Measurements from ENCODE around the gene ZNF831.

ZNF831 gene

GRCh38 chr20:59125332-59125731 is 38.3 kb upstream of the ZNF831 start:
- no peaks in the 10 kb centered on the region for H3K36me3 ChIP-seq (ENCODE audit: insufficient read depth, low read depth, low read length)
- no peak overlapping the region for H3K27ac ChIP-seq (ENCODE audit: low read length)
- no peak overlapping the region for H3K9ac ChIP-seq (ENCODE audit: low read depth, low read length)
- peaks cover 7% of the 10 kb centered on the region; the same call in 1 of the 2 replicates for H3K9me3 ChIP-seq (ENCODE audit: insufficient read depth, low read depth, low read length)
- H3K4me3 ChIP-seq (ENCODE audit: low read length), result no peak overlapping the region
- peaks cover 29% of the 10 kb centered on the region for H3K4me1 ChIP-seq (ENCODE audit: insufficient read depth, low read length)
- no peaks in the 10 kb centered on the region for H3K27me3 ChIP-seq (ENCODE audit: insufficient read depth, low read length)

DNA sequence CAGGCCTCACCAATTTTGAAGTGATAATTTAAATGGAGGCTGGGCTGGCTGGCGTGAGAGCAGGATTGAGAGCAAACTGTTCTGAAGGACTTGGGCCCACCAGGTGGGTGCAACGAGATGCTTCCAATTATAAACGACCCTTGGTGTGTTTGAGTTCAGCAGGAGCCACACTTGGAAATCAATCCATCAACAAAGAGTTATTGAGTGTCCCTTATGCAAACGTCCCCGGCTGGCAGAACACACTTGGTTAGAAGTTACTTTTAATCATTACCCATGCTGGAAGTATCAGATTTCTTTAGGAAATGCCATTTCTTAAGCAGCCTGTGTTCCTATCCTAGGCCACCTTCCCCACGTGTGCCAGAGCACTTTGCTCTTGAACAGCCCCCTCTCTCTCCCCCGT is 37.8 kb upstream of the ZNF831 start:
- no peaks in the 10 kb centered on the region for H3K27me3 ChIP-seq (ENCODE audit: insufficient read depth, low read length)
- H3K9ac ChIP-seq (ENCODE audit: low read depth, low read length), result no peak overlapping the region
- peaks cover 29% of the 10 kb centered on the region for H3K4me1 ChIP-seq (ENCODE audit: insufficient read depth, low read length)
- no peak overlapping the region for H3K4me3 ChIP-seq (ENCODE audit: low read length)
- H3K9me3 ChIP-seq (ENCODE audit: insufficient read depth, low read depth, low read length), result peaks cover 7% of the 10 kb centered on the region; the same call in 1 of the 2 replicates
- H3K27ac ChIP-seq (ENCODE audit: low read length), result no peak overlapping the region
- H3K36me3 ChIP-seq (ENCODE audit: insufficient read depth, low read depth, low read length), result no peaks in the 10 kb centered on the region

GRCh38 chr20:59127839-59128238 is 35.8 kb upstream of the ZNF831 start:
- no peaks in the 10 kb centered on the region for H3K27me3 ChIP-seq (ENCODE audit: insufficient read depth, low read length)
- no peaks in the 10 kb centered on the region for H3K36me3 ChIP-seq (ENCODE audit: insufficient read depth, low read depth, low read length)
- no peak overlapping the region for H3K9ac ChIP-seq (ENCODE audit: low read depth, low read length)
- no peak overlapping the region for H3K27ac ChIP-seq (ENCODE audit: low read length)
- H3K9me3 ChIP-seq (ENCODE audit: insufficient read depth, low read depth, low read length), result no peaks in the 10 kb centered on the region
- H3K4me3 ChIP-seq (ENCODE audit: low read length), result no peak overlapping the region
- H3K4me1 ChIP-seq (ENCODE audit: insufficient read depth, low read length), result peaks cover 22% of the 10 kb centered on the region; the same call in 1 of the 2 replicates

- Histone ChIP-seq H3K27ac (ENCODE audit: low read length) (no peak overlapping the region), H3K27me3 (ENCODE audit: insufficient read depth, low read length) (no peaks in the 10 kb centered on the region), H3K9ac (ENCODE audit: low read depth, low read length) (no peak overlapping the region), H3K4me1 (ENCODE audit: insufficient read depth, low read length) (peaks cover under 1% of the 10 kb centered on the region; the same call in 1 of the 2 replicates), H3K4me3 (ENCODE audit: low read length) (no peak overlapping the region), H3K9me3 (ENCODE audit: insufficient read depth, low read depth, low read length) (peaks cover 21% of the 10 kb centered on the region), H3K36me3 (ENCODE audit: insufficient read depth, low read depth, low read length) (no peaks in the 10 kb centered on the region)
These were observed 31.9 kb upstream of the ZNF831 start for GRCh38 chr20:59131551-59132285.

GRCh38 chr20:59134182-59134581 is 29.4 kb upstream of the ZNF831 start:
- Histone ChIP-seq H3K36me3 (ENCODE audit: insufficient read depth, low read depth, low read length) (no peaks in the 10 kb centered on the region), H3K27ac (ENCODE audit: low read length) (no peak overlapping the region), H3K9me3 (ENCODE audit: insufficient read depth, low read depth, low read length) (peaks cover 38% of the 10 kb centered on the region), H3K9ac (ENCODE audit: low read depth, low read length) (no peak overlapping the region), H3K27me3 (ENCODE audit: insufficient read depth, low read length) (no peaks in the 10 kb centered on the region), H3K4me1 (ENCODE audit: insufficient read depth, low read length) (no peaks in the 10 kb centered on the region), H3K4me3 (ENCODE audit: low read length) (no peak overlapping the region)

DNA sequence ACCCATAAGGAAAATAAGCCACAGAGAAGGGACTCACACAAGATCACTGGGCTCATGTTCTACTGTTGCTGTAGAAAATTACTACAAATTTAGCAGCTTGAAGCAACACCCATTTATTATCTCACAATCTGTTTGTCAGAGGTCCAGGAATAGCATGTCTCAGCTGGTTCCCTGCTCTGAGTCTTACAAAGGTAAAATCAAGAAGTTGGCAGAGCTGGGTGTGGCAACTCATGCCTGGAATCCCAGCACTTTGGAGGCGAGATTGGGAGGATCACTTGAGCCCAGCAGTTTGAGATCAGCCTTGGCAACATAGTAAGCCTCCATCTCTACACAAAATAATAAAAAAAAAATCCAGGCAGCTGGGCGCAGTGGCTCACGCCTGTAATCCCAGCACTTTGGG is 28.5 kb upstream of the ZNF831 start:
- Histone ChIP-seq H3K4me1 (ENCODE audit: insufficient read depth, low read length) (no peaks in the 10 kb centered on the region), H3K4me3 (ENCODE audit: low read length) (no peak overlapping the region), H3K36me3 (ENCODE audit: insufficient read depth, low read depth, low read length) (no peaks in the 10 kb centered on the region), H3K27me3 (ENCODE audit: insufficient read depth, low read length) (no peaks in the 10 kb centered on the region), H3K9ac (ENCODE audit: low read depth, low read length) (no peak overlapping the region), H3K27ac (ENCODE audit: low read length) (no peak overlapping the region), H3K9me3 (ENCODE audit: insufficient read depth, low read depth, low read length) (peaks cover 42% of the 10 kb centered on the region)

DNA sequence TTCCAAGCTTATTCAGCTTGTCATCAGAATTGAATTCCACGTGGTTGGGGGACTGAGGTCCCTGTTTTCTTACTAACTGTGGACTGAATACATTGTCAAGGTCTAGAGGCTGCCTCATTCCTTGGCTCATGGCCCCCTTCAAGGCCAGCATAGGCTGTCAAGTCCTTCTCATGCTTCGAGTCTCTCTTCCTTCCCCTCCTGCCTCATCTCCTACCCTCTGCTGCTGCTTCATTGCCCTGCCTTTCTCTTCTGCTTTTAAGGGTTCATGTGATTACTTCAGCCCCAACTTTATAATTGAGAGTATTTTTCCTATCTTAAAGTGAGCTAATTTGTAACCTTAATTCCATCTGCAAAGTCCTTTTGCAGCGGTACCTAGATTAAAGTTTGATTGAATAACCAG is 27.6 kb upstream of the ZNF831 start:
- no peak overlapping the region for H3K27ac ChIP-seq (ENCODE audit: low read length)
- H3K9me3 ChIP-seq (ENCODE audit: insufficient read depth, low read depth, low read length), result peaks cover 42% of the 10 kb centered on the region
- H3K36me3 ChIP-seq (ENCODE audit: insufficient read depth, low read depth, low read length), result no peaks in the 10 kb centered on the region
- no peaks in the 10 kb centered on the region for H3K27me3 ChIP-seq (ENCODE audit: insufficient read depth, low read length)
- H3K9ac ChIP-seq (ENCODE audit: low read depth, low read length), result no peak overlapping the region
- no peaks in the 10 kb centered on the region for H3K4me1 ChIP-seq (ENCODE audit: insufficient read depth, low read length)
- no peak overlapping the region for H3K4me3 ChIP-seq (ENCODE audit: low read length)

DNA sequence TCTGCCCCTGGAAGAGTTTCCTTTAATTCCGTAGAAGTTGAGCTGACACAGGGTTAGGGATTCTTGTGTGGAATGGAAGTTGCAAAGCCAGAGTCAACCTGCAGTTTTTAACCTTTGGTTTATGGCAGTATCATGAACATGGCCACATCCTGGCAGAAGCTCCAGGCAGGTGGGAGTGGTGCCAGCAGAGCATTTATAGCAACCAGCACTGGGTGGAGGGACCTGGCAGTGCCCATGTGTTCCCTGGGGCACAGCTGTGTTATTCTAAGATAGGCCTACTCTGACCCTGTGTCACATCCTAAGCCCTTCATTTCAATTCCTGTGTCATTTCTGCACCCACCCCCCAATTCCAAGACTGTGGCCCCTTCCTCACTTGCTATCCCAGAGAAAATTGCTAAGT is 26.1 kb upstream of the ZNF831 start:
- H3K9me3 ChIP-seq (ENCODE audit: insufficient read depth, low read depth, low read length), result peaks cover 42% of the 10 kb centered on the region
- no peaks in the 10 kb centered on the region for H3K4me1 ChIP-seq (ENCODE audit: insufficient read depth, low read length)
- no peak overlapping the region for H3K9ac ChIP-seq (ENCODE audit: low read depth, low read length)
- H3K27ac ChIP-seq (ENCODE audit: low read length), result no peak overlapping the region
- H3K36me3 ChIP-seq (ENCODE audit: insufficient read depth, low read depth, low read length), result no peaks in the 10 kb centered on the region
- no peak overlapping the region for H3K4me3 ChIP-seq (ENCODE audit: low read length)
- H3K27me3 ChIP-seq (ENCODE audit: insufficient read depth, low read length), result no peaks in the 10 kb centered on the region

GRCh38 chr20:59138114-59138748 is 25.4 kb upstream of the ZNF831 start:
- Histone ChIP-seq H3K9ac (ENCODE audit: low read depth, low read length) (no peak overlapping the region), H3K4me3 (ENCODE audit: low read length) (no peak overlapping the region), H3K36me3 (ENCODE audit: insufficient read depth, low read depth, low read length) (no peaks in the 10 kb centered on the region), H3K4me1 (ENCODE audit: insufficient read depth, low read length) (no peaks in the 10 kb centered on the region), H3K9me3 (ENCODE audit: insufficient read depth, low read depth, low read length) (peaks cover 42% of the 10 kb centered on the region), H3K27me3 (ENCODE audit: insufficient read depth, low read length) (no peaks in the 10 kb centered on the region), H3K27ac (ENCODE audit: low read length) (no peak overlapping the region)

GRCh38 chr20:59139998-59140397 is 23.6 kb upstream of the ZNF831 start:
- Histone ChIP-seq H3K4me1 (ENCODE audit: insufficient read depth, low read length) (no peaks in the 10 kb centered on the region), H3K9ac (ENCODE audit: low read depth, low read length) (no peak overlapping the region), H3K4me3 (ENCODE audit: low read length) (no peak overlapping the region), H3K36me3 (ENCODE audit: insufficient read depth, low read depth, low read length) (no peaks in the 10 kb centered on the region), H3K9me3 (ENCODE audit: insufficient read depth, low read depth, low read length) (peaks cover 36% of the 10 kb centered on the region), H3K27me3 (ENCODE audit: insufficient read depth, low read length) (no peaks in the 10 kb centered on the region), H3K27ac (ENCODE audit: low read length) (no peak overlapping the region)

DNA sequence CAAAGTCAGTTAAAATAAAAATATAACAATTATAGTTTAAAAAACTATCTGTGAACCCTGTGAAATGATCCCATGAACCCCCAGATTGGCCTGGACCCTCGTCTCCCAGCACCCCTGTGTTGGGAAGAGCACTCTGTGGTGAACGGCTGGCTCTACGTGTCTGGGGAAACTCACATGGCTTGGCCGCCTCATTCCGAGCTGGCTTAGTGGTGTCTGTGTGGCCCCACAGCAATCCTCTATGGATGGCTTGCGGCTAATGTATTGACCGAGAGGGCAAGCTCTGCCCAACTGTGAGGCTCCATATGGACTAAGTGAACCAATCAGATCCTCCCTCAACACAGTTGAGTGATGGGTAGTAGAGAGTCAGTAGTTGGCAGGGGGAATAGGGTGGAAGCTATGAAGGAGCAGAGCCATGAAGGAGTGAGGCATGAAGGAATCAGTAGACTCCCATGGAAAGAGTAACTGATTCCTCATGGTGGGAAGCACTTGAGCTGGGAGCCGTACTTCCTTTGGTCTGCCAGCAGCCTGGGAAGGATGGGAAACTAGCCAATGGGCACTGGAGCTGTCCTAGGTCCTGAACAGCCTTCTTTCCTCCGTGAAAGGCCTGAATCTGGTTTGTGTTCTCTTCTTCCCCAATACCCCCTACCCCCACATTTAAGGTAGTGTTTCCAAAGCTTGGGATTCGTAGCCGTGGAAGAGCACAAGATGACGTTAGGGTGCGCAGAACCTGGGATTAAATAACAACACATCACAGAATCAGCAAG is 21.6 kb upstream of the ZNF831 start:
- H3K4me1 ChIP-seq (ENCODE audit: insufficient read depth, low read length), result no peaks in the 10 kb centered on the region
- no peak overlapping the region for H3K9ac ChIP-seq (ENCODE audit: low read depth, low read length)
- no peaks in the 10 kb centered on the region for H3K27me3 ChIP-seq (ENCODE audit: insufficient read depth, low read length)

DNA sequence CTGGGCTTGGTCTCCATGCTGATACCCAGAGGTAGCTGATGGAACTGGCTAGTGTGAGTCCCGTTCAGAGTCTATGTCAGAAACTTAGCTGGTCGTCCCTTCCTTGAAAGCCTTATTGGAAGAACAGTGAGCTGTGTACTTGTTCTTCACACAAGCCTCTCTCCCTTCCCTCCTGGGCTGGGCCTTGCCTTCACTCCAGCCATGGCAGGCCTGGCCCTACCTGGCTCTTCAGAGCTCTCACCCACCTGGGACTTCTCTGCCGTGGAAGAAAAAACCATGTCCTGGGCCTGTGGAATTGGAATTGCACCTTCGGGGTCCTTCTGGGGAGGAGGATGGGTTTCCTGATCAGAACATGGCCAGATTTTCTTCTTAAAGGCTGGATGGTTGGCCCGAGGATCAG is 20.3 kb upstream of the ZNF831 start:
- H3K27me3 ChIP-seq (ENCODE audit: insufficient read depth, low read length), result no peaks in the 10 kb centered on the region
- peaks cover 5% of the 10 kb centered on the region for H3K9me3 ChIP-seq (ENCODE audit: insufficient read depth, low read depth, low read length)
- H3K27ac ChIP-seq (ENCODE audit: low read length), result no peak overlapping the region
- no peaks in the 10 kb centered on the region for H3K4me1 ChIP-seq (ENCODE audit: insufficient read depth, low read length)
- no peak overlapping the region for H3K9ac ChIP-seq (ENCODE audit: low read depth, low read length)
- H3K4me3 ChIP-seq (ENCODE audit: low read length), result no peak overlapping the region
- no peaks in the 10 kb centered on the region for H3K36me3 ChIP-seq (ENCODE audit: insufficient read depth, low read depth, low read length)

More for the DNA sequence above, 21.6 kb upstream of the ZNF831 start:
- Histone ChIP-seq H3K27ac (ENCODE audit: low read length) (no peak overlapping the region), H3K36me3 (ENCODE audit: insufficient read depth, low read depth, low read length) (no peaks in the 10 kb centered on the region), H3K4me3 (ENCODE audit: low read length) (no peak overlapping the region), H3K9me3 (ENCODE audit: insufficient read depth, low read depth, low read length) (peaks cover 19% of the 10 kb centered on the region)

All from iPS-20b (cell line).